Activated naive CD8-positive, alpha-beta T cell treated with anti-CD3 and anti-CD28 coated beads, Interleukin-2, amount 50 U/mL, for 24 hours (primary cell): ENCODE measurements around the gene TTC36.
A peak's percentile ranks its signal among the peaks of the same experiment; 100 is the strongest.
"Not testable (repeated sequence)": the region's sequence is repeated elsewhere in the genome, so short reads cannot be mapped to it uniquely, and the experiment has no call there.

ENCODE experiments used
- ATAC-seq: fragments of 150-1000 bp; cut with Tn5 transposase; one replicate; pipeline ENCODE4 v1.10.0; 2021
- DNase-seq: peaks from one replicate; pipeline ENCODE4 v3.0.0; 2021
- H3K27ac Mint-ChIP-seq: one replicate; pipeline ENCODE4 v1.8.0; 2021; ENCODE audit warnings: mild to moderate bottlenecking, mixed read lengths
- H3K27me3 Mint-ChIP-seq: one replicate; pipeline ENCODE4 v1.8.0; 2021; ENCODE audit warnings: mixed read lengths
- H3K36me3 Mint-ChIP-seq: one replicate; pipeline ENCODE4 v1.8.0; 2021; ENCODE audit warnings: low read depth, mixed read lengths
- H3K4me1 Mint-ChIP-seq: one replicate; pipeline ENCODE4 v1.8.0; 2021; ENCODE audit warnings: mixed read lengths
- H3K4me3 Mint-ChIP-seq: one replicate; pipeline ENCODE4 v1.8.0; 2021; ENCODE audit warnings: mild to moderate bottlenecking, moderate library complexity, mixed read lengths
- H3K9me3 Mint-ChIP-seq: one replicate; pipeline ENCODE4 v1.8.0; 2021; ENCODE audit warnings: mixed read lengths

Gene TTC36

GRCh38 chr11:118544010-118544646 lies 16.9 kb downstream of the TTC36 start:
- H3K27ac Mint-ChIP-seq, result no peak overlapping the region
- H3K9me3 Mint-ChIP-seq, result no peaks in the 10 kb centered on the region
- no peaks in the 10 kb centered on the region for H3K27me3 Mint-ChIP-seq
- DNase-seq (no peak), ATAC-seq (no peak)
- peaks cover 3% of the 10 kb centered on the region for H3K36me3 Mint-ChIP-seq
- no peak overlapping the region for H3K4me3 Mint-ChIP-seq
- no peaks in the 10 kb centered on the region for H3K4me1 Mint-ChIP-seq

- no peak overlapping the region for H3K4me3 Mint-ChIP-seq
- H3K27ac Mint-ChIP-seq, result no peak overlapping the region
- DNase-seq, result no peak
- no peaks in the 10 kb centered on the region for H3K4me1 Mint-ChIP-seq
- H3K9me3 Mint-ChIP-seq, result no peaks in the 10 kb centered on the region
- peaks cover 3% of the 10 kb centered on the region for H3K36me3 Mint-ChIP-seq
- no peaks in the 10 kb centered on the region for H3K27me3 Mint-ChIP-seq
- ATAC-seq, result no peak
Measured at GRCh38 chr11:118544647-118545010, 17.4 kb downstream of the TTC36 start.

- H3K27me3 Mint-ChIP-seq, result no peaks in the 10 kb centered on the region
- peaks cover 3% of the 10 kb centered on the region for H3K36me3 Mint-ChIP-seq
- no peak overlapping the region for H3K4me3 Mint-ChIP-seq
- no peak for ATAC-seq
- H3K27ac Mint-ChIP-seq, result no peak overlapping the region
- DNase-seq, result no peak
- H3K9me3 Mint-ChIP-seq, result no peaks in the 10 kb centered on the region
- no peaks in the 10 kb centered on the region for H3K4me1 Mint-ChIP-seq
Measured at GRCh38 chr11:118545533-118545932, 18.3 kb downstream of the TTC36 start.

- Mint-ChIP-seq H3K4me1 (no peaks in the 10 kb centered on the region), H3K36me3 (peaks cover 5% of the 10 kb centered on the region), H3K27ac (no peak overlapping the region), H3K9me3 (no peaks in the 10 kb centered on the region), H3K4me3 (no peak overlapping the region), H3K27me3 (no peaks in the 10 kb centered on the region)
- no peak for ATAC-seq
- no peak for DNase-seq
Measured at GRCh38 chr11:118547132-118547531, 19.9 kb downstream of the TTC36 start.

GRCh38 chr11:118552341-118552740 lies 25.1 kb downstream of the TTC36 start:
- no peaks in the 10 kb centered on the region for H3K9me3 Mint-ChIP-seq
- no peak overlapping the region for H3K4me3 Mint-ChIP-seq
- no peak overlapping the region for H3K27ac Mint-ChIP-seq
- DNase-seq (no peak), ATAC-seq (no peak)
- no peaks in the 10 kb centered on the region for H3K27me3 Mint-ChIP-seq
- no peaks in the 10 kb centered on the region for H3K4me1 Mint-ChIP-seq
- H3K36me3 Mint-ChIP-seq, result peaks cover 15% of the 10 kb centered on the region

- DNase-seq (no peak), ATAC-seq (no peak)
- H3K27ac Mint-ChIP-seq, result no peak overlapping the region
- peaks cover 12% of the 10 kb centered on the region for H3K36me3 Mint-ChIP-seq
- no peak overlapping the region for H3K4me3 Mint-ChIP-seq
- H3K27me3 Mint-ChIP-seq, result no peaks in the 10 kb centered on the region
- no peaks in the 10 kb centered on the region for H3K9me3 Mint-ChIP-seq
- peaks cover 12% of the 10 kb centered on the region for H3K4me1 Mint-ChIP-seq
Measured at GRCh38 chr11:118560806-118561205, 33.5 kb downstream of the TTC36 start.

GRCh38 chr11:118565051-118565450 lies 37.8 kb downstream of the TTC36 start:
- Mint-ChIP-seq H3K4me1 (peaks cover 12% of the 10 kb centered on the region), H3K27me3 (no peaks in the 10 kb centered on the region), H3K36me3 (peaks cover 2% of the 10 kb centered on the region), H3K27ac (no peak overlapping the region), H3K4me3 (peak overlapping the region; percentile 93), H3K9me3 (no peaks in the 10 kb centered on the region)
- ATAC-seq (no peak), DNase-seq (no peak)

- no peak for ATAC-seq
- no peak overlapping the region for H3K4me3 Mint-ChIP-seq
- no peaks in the 10 kb centered on the region for H3K9me3 Mint-ChIP-seq
- H3K27ac Mint-ChIP-seq, result no peak overlapping the region
- peaks cover 37% of the 10 kb centered on the region for H3K4me1 Mint-ChIP-seq
- H3K27me3 Mint-ChIP-seq, result no peaks in the 10 kb centered on the region
- peaks cover 13% of the 10 kb centered on the region for H3K36me3 Mint-ChIP-seq
- DNase-seq, result no peak
Measured at GRCh38 chr11:118569670-118570069, 42.4 kb downstream of the TTC36 start.

- Mint-ChIP-seq H3K36me3 (peaks cover 15% of the 10 kb centered on the region), H3K27me3 (no peaks in the 10 kb centered on the region), H3K4me1 (peaks cover 40% of the 10 kb centered on the region), H3K9me3 (no peaks in the 10 kb centered on the region), H3K4me3 (peak overlapping the region; percentile 95), H3K27ac (peak overlapping the region; percentile 95)
- ATAC-seq (no peak), DNase-seq (no peak)
Measured at GRCh38 chr11:118570787-118571186, 43.5 kb downstream of the TTC36 start.

- not testable (repeated sequence) for H3K27me3 Mint-ChIP-seq, ATAC-seq, H3K9me3 Mint-ChIP-seq
- DNase-seq, result peak; percentile 28
- Mint-ChIP-seq H3K36me3 (peaks cover 21% of the 10 kb centered on the region), H3K4me3 (peak overlapping the region; percentile 95), H3K27ac (peak overlapping the region; percentile 95), H3K4me1 (peaks cover 46% of the 10 kb centered on the region)
Measured at GRCh38 chr11:118571701-118572060, 44.4 kb downstream of the TTC36 start.

GRCh38 chr11:118572061-118572980 lies 45.0 kb downstream of the TTC36 start, which contains the start of gene ARCN1:
ARCN1 (plus strand) TSS chr11:118572409; CDS start chr11:118572548, 139 bp downstream.
- H3K4me1 Mint-ChIP-seq, result peaks cover 52% of the 10 kb centered on the region
- peak within 1 kb of the TSS; percentile 95 for H3K27ac Mint-ChIP-seq
- H3K27me3 Mint-ChIP-seq, result no peaks in the 10 kb centered on the region
- DNase-seq, result peak; percentile 80
- H3K4me3 Mint-ChIP-seq, result peak within 1 kb of the TSS; percentile 95
- ATAC-seq, result peak; percentile 76
- H3K9me3 Mint-ChIP-seq, result no peaks in the 10 kb centered on the region
- H3K36me3 Mint-ChIP-seq, result peaks cover 25% of the 10 kb centered on the region

- Mint-ChIP-seq H3K4me1 (peaks cover 56% of the 10 kb centered on the region), H3K27ac (peak overlapping the region; percentile 95), H3K27me3 (no peaks in the 10 kb centered on the region), H3K36me3 (peaks cover 29% of the 10 kb centered on the region), H3K9me3 (no peaks in the 10 kb centered on the region), H3K4me3 (peak overlapping the region; percentile 95)
- ATAC-seq (peak; percentile 86), DNase-seq (peak; percentile 8)
Measured at GRCh38 chr11:118572981-118573550, 45.8 kb downstream of the TTC36 start.

- Mint-ChIP-seq H3K4me3 (peak overlapping the region; percentile 51), H3K9me3 (no peaks in the 10 kb centered on the region), H3K27ac (no peak overlapping the region), H3K4me1 (peaks cover 64% of the 10 kb centered on the region), H3K36me3 (peaks cover 33% of the 10 kb centered on the region), H3K27me3 (no peaks in the 10 kb centered on the region)
- no peak for ATAC-seq
- no peak for DNase-seq
Measured at GRCh38 chr11:118574636-118575035, 47.4 kb downstream of the TTC36 start.

- Mint-ChIP-seq H3K36me3 (peaks cover 32% of the 10 kb centered on the region), H3K4me1 (peaks cover 50% of the 10 kb centered on the region)
- ATAC-seq, DNase-seq, H3K9me3 Mint-ChIP-seq, H3K27ac Mint-ChIP-seq, H3K27me3 Mint-ChIP-seq, H3K4me3 Mint-ChIP-seq: not testable (repeated sequence)
Measured at GRCh38 chr11:118577995-118578394, 50.7 kb downstream of the TTC36 start.
